ENCODE data around the gene PTH2R. TPM values are rescaled to one million over a fixed set of nuclear protein-coding genes. Genes with fewer than 3 reads are reported as not detected.
"Not testable (repeated sequence)": the region's sequence is repeated elsewhere in the genome, so short reads cannot be mapped to it uniquely, and the experiment has no call there.

The PTH2R gene
- total RNA-seq, 4 donors from 2014 or later: not detected

GRCh38 chr2:208479342-208479741, 72.8 kb downstream of the PTH2R start:
- no peak overlapping the region for H3K4me3 ChIP-seq
- no peaks in the 10 kb centered on the region for H3K9me3 ChIP-seq
- H3K4me1 ChIP-seq: no peaks in the 10 kb centered on the region
- H3K36me3 ChIP-seq: no peaks in the 10 kb centered on the region
- no peak for DNase-seq
- H3K27ac ChIP-seq: no peak overlapping the region
- H3K27me3 ChIP-seq: no peaks in the 10 kb centered on the region
- TF ChIP-seq POLR2A (IDR thresholded peaks at IDR 0.05): no peak
- TF ChIP-seq, protein P1, sequence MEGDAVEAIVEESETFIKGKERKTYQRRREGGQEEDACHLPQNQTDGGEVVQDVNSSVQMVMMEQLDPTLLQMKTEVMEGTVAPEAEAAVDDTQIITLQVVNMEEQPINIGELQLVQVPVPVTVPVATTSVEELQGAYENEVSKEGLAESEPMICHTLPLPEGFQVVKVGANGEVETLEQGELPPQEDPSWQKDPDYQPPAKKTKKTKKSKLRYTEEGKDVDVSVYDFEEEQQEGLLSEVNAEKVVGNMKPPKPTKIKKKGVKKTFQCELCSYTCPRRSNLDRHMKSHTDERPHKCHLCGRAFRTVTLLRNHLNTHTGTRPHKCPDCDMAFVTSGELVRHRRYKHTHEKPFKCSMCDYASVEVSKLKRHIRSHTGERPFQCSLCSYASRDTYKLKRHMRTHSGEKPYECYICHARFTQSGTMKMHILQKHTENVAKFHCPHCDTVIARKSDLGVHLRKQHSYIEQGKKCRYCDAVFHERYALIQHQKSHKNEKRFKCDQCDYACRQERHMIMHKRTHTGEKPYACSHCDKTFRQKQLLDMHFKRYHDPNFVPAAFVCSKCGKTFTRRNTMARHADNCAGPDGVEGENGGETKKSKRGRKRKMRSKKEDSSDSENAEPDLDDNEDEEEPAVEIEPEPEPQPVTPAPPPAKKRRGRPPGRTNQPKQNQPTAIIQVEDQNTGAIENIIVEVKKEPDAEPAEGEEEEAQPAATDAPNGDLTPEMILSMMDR (IDR thresholded peaks at IDR 0.05): no peak

DNA sequence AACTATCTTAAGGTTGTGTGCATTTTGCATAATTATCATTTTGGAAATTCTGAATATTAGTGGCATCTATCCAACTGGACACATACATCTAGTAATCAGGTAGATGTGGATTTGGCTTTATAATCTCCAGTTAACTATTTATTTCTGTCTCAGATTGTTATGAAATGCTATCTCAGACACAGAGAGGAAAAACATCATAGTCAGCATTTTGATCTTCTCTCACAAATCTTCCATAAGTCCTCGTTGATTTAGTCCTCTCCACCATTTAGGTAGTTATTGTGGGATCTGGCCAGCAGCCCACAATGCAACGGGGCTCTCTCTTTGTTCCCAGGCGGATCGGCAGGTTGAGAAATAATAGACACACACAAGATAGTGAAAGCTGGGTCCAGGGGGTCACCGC, 75.4 kb downstream of the PTH2R start:
- not testable (repeated sequence) for H3K27me3 ChIP-seq, H3K27ac ChIP-seq, H3K4me1 ChIP-seq, H3K9me3 ChIP-seq, H3K4me3 ChIP-seq, DNase-seq, H3K36me3 ChIP-seq

DNA sequence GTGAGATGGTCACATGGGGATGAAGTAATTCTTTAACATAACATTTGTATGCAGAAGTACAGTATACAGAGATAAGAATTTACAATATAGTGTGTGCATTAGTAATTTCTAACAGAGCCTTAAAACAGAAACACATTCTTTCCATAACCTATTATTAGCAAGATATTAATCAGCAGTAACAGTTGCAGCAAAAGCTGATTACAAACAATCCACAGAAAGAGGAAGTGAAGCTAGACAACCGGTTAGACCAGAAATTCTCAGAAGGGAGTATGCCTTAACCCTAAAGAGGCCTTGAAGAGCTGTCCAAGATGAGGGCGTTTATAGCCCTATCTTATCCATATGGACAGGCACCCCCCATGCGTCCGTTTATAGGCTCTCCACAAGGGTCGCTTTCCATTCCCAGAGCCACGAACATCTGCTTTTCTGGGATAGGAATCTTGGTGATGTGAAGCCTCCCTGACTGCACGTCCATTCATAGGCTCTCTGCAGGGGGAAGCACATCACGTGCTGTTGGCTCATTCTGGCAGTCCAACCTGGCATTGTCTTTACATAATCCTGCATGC, 75.9 kb downstream of the PTH2R start:
- H3K9me3 ChIP-seq, H3K27me3 ChIP-seq, H3K4me1 ChIP-seq, H3K36me3 ChIP-seq, H3K27ac ChIP-seq, H3K4me3 ChIP-seq, DNase-seq: not testable (repeated sequence)

GRCh38 chr2:208485390-208485789, 78.8 kb downstream of the PTH2R start:
- Histone ChIP-seq H3K4me3 (no peak overlapping the region), H3K9me3 (peaks cover 0 to 5% (median 0%) of the 10 kb centered on the region in 4 donors), H3K27me3 (no peaks in the 10 kb centered on the region), H3K4me1 (no peaks in the 10 kb centered on the region), H3K27ac (no peak overlapping the region), H3K36me3 (no peaks in the 10 kb centered on the region)
- no peak for TF ChIP-seq POLR2A (IDR thresholded peaks at IDR 0.05)
- DNase-seq: no peak

DNA sequence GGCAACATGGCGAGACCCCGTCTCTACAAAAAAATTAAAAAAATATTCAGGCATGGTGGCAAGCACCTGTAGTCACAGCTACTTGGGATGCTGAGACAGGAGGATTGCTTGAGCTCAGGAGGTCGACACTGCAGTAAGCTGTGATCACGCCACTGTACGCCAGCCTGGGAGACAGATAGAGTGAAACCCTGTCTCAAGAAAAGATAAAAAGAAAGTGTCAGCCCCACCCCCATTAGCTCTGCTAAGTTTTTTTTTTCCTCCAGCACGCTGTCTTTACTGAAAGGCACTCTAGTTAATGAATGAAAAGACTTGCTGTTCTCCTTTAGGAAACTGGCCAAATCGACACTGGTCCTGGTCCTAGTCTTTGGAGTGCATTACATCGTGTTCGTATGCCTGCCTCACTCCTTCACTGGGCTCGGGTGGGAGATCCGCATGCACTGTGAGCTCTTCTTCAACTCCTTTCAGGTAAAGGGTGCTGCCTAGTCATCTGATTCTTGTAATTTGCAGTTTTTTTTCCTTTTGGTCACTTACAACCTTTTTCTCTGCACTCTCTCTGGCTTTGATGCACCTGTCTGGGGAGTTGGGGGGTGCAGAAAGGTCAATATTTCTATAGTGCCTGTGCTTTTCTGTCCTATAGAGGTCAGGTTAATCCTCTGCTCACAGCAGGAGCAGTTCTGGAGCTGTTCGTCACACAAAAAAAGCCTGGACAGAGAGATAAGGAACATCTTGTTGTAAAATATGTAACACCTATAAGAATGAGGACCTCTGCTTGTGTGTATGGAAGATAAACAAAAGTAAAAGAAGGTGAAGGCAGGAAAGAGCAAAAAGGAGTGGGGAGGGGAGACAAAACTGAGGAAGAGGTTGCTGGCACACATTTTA, 82.3 kb downstream of the PTH2R start:
- Histone ChIP-seq H3K36me3 (no peaks in the 10 kb centered on the region), H3K4me3 (no peak overlapping the region), H3K27ac (no peak overlapping the region), H3K9me3 (peaks cover 0 to 5% (median 0%) of the 10 kb centered on the region in 4 donors), H3K27me3 (no peaks in the 10 kb centered on the region), H3K4me1 (no peaks in the 10 kb centered on the region)
- no peak for DNase-seq
- no peak for TF ChIP-seq POLR2A (IDR thresholded peaks at IDR 0.05)
- TF ChIP-seq, protein P1 (IDR thresholded peaks at IDR 0.05): no peak

- no peak for DNase-seq
- TF ChIP-seq, protein P1 (IDR thresholded peaks at IDR 0.05): no peak
- no peak for TF ChIP-seq POLR2A (IDR thresholded peaks at IDR 0.05)
- no peak overlapping the region for H3K4me3 ChIP-seq
Measured at GRCh38 chr2:208489687-208490086, 83.1 kb downstream of the PTH2R start.

DNA sequence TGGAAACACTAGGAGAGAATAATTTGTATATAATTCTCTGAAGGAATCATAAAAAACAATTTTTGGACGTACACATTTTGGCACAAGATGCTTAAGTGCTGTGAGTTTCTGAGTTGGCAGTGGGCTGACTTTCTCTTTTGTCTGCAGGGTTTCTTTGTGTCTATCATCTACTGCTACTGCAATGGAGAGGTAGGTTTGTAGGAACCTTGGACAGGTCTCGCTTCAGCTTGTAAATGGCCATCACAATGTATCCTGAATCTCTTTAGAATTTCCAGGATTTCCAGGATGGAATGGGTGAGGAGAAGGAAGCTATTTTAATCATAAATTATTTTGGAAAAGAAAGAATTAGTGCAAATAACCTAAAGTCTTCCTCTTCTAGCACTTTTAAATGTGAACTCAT, 83.9 kb downstream of the PTH2R start:
- no peak overlapping the region for H3K27ac ChIP-seq
- TF ChIP-seq POLR2A (IDR thresholded peaks at IDR 0.05): no peak
- TF ChIP-seq, protein P1 (IDR thresholded peaks at IDR 0.05): no peak
- no peaks in the 10 kb centered on the region for H3K4me1 ChIP-seq
- peaks cover 0 to 5% (median 0%) of the 10 kb centered on the region in 4 donors for H3K9me3 ChIP-seq
- H3K36me3 ChIP-seq: no peaks in the 10 kb centered on the region
- H3K4me3 ChIP-seq: no peak overlapping the region
- H3K27me3 ChIP-seq: no peaks in the 10 kb centered on the region
- DNase-seq: no peak

More at GRCh38 chr2:208489687-208490086, 83.1 kb downstream of the PTH2R start:
- no peaks in the 10 kb centered on the region for H3K4me1 ChIP-seq
- H3K36me3 ChIP-seq: no peaks in the 10 kb centered on the region
- H3K27ac ChIP-seq: no peak overlapping the region
- no peaks in the 10 kb centered on the region for H3K27me3 ChIP-seq
- H3K9me3 ChIP-seq: peaks cover 0 to 5% (median 0%) of the 10 kb centered on the region in 4 donors

All from Peyer's patch (tissue), 4 donors.